Measurements from ENCODE around the gene NDRG2. TPM values are rescaled to one million over a fixed set of nuclear protein-coding genes. Genes with fewer than 3 reads are reported as not detected.

Gene NDRG2
- total and polyA plus RNA-seq, 9 of the 15 experiments (the other 6 are each of a cell fraction or from before 2014, with no cell fraction given): 10.1 to 105 (median 41.0) TPM

- intact Hi-C loops (cut with micrococcal nuclease): loop anchor here (5.0 kb wide), 1 partner anchor 339 kb away; no protein-coding TSS in a partner anchor
- in situ Hi-C loops (cut with MboI): no loop called here
- Histone ChIP-seq H3K4me1 (replicated peaks in 1 of 2; ENCODE audit: control insufficient read depth in 2 of 2, insufficient read depth in 2 of 2, low read length in 2 of 2) (peaks cover 0 to 10% of the 10 kb centered on the region in 2 experiments; a peak in 3 of 5 replicates), H3K4me3 (no peak overlapping the region), H3K36me3 (ENCODE audit: control insufficient read depth, insufficient read depth, low read length) (no peaks in the 10 kb centered on the region), H3K4me2 (ENCODE audit: insufficient read depth, low read length) (no peak overlapping the region), H3K9me1 (ENCODE audit: control insufficient read depth, insufficient read depth, low read length) (no peaks in the 10 kb centered on the region), H2AFZ (ENCODE audit: low read depth, low read length) (no peak overlapping the region), H3K9me3 (replicated peaks; ENCODE audit: control insufficient read depth, insufficient read depth, low read depth, low read length) (no peaks in the 10 kb centered on the region), H3K27ac (ENCODE audit: extremely low read depth, low read depth, low read length) (no peak overlapping the region), H4K20me1 (replicated peaks; ENCODE audit: control insufficient read depth, insufficient read depth, low read length) (no peaks in the 10 kb centered on the region), H3K9ac (ENCODE audit: insufficient read depth in 1 of 2, low read depth in 2 of 2, low read length in 2 of 2) (no peak overlapping the region), H3K79me2 (ENCODE audit: control insufficient read depth, insufficient read depth, low read length) (no peaks in the 10 kb centered on the region), H3K27me3 (ENCODE audit: control insufficient read depth in 2 of 2, insufficient read depth in 2 of 2, low read length in 2 of 2) (no peaks in the 10 kb centered on the region)
- ATAC-seq: no peak
- CTCF ChIA-PET (ENCODE audit: low intra/inter-chr PET ratio): no interaction called here
- DNase-seq (ENCODE audit: extremely low read depth in 1 of 4, low spot score in 3 of 4): no peak
- BruUV-seq (replicated peaks): no TSS peak
- POLR2A ChIA-PET: interaction anchor here (0.6 to 1.0 kb wide), 4 partner anchors 10 to 64 kb away, joined by 3 to 4 read pairs (median 3); no protein-coding TSS in a partner anchor
- WGBS (ENCODE audit: insufficient coverage, low coverage, missing lambda C conversion rate): 72% methylated on average over 4 of the region's 7 CpGs
- no peak for FAIRE-seq
- TF ChIP-seq ATF4 (CRISPR knock-in tag; IDR thresholded peaks at IDR 0.05) (no peak), ATF7 (IDR thresholded peaks at IDR 0.05) (no peak), SP1 (CRISPR knock-in tag; IDR thresholded peaks at IDR 0.05) (no peak), ZNF766 (CRISPR knock-in tag; conservative IDR thresholded peaks at IDR 0.05) (no peak), ELF4 (CRISPR knock-in tag; IDR thresholded peaks at IDR 0.05) (no peak), MAX (CRISPR knock-in tag; IDR thresholded peaks at IDR 0.05) (no peak), RBM22 (IDR thresholded peaks at IDR 0.05; ENCODE audit: low read depth, low read length, poor library complexity, severe bottlenecking) (no peak), BMI1 (IDR thresholded peaks at IDR 0.05; ENCODE audit: low read length) (no peak), SOX6 (IDR thresholded peaks at IDR 0.05) (no peak), EGR1 (conservative IDR thresholded peaks at IDR 0.05) (no peak), PHB2 (IDR thresholded peaks at IDR 0.05; ENCODE audit: low read depth) (no peak), ZBTB2 (IDR thresholded peaks at IDR 0.05) (no peak), PATZ1 (CRISPR knock-in tag; IDR thresholded peaks at IDR 0.05; ENCODE audit: borderline replicate concordance) (no peak), PML (IDR thresholded peaks at IDR 0.05; ENCODE audit: low read length) (no peak), MCM2 (IDR thresholded peaks at IDR 0.05; ENCODE audit: low read depth) (no peak)
These were observed 11.9 kb upstream of the NDRG2 start for GRCh38 chr14:21036751-21037150.

Measured in K562 (cell line).